ENCODE results near the gene SVBP.

The SVBP gene

GRCh38 chr1:42806593-42806992, 10.6 kb downstream of the SVBP start:
- DNase-seq (ENCODE audit: extremely low read depth in 1 of 2, low read depth in 1 of 2) = no peak

- no peak for DNase-seq (ENCODE audit: extremely low read depth in 1 of 2, low read depth in 1 of 2)
Observed at GRCh38 chr1:42806171-42806570, 11.0 kb downstream of the SVBP start.

- no peak for DNase-seq (ENCODE audit: extremely low read depth in 1 of 2, low read depth in 1 of 2)
Observed at GRCh38 chr1:42801832-42802473, 15.2 kb downstream of the SVBP start.

- no peak for DNase-seq (ENCODE audit: extremely low read depth in 1 of 2, low read depth in 1 of 2)
Observed at GRCh38 chr1:42797979-42798378, 19.2 kb downstream of the SVBP start.

GRCh38 chr1:42797414-42797813, 19.8 kb downstream of the SVBP start:
- DNase-seq (ENCODE audit: extremely low read depth in 1 of 2, low read depth in 1 of 2) = no peak

- no peak for DNase-seq (ENCODE audit: extremely low read depth in 1 of 2, low read depth in 1 of 2)
Observed at GRCh38 chr1:42793824-42794223, 23.4 kb downstream of the SVBP start.

- no peak for DNase-seq (ENCODE audit: extremely low read depth in 1 of 2, low read depth in 1 of 2)
Observed at GRCh38 chr1:42788021-42788420, 29.2 kb downstream of the SVBP start.

- no peak for DNase-seq (ENCODE audit: extremely low read depth in 1 of 2, low read depth in 1 of 2)
Observed at GRCh38 chr1:42786097-42786496, 31.1 kb downstream of the SVBP start.

GRCh38 chr1:42784946-42785693, 32.1 kb downstream of the SVBP start, which contains the start of gene TMEM269:
TSS of gene TMEM269 (plus strand) at chr1:42784991. CDS start at chr1:42789894, 4,903 bp downstream.
- peak in 1 of 2 donors; percentile 26 for DNase-seq (ENCODE audit: extremely low read depth in 1 of 2, low read depth in 1 of 2)

GRCh38 chr1:42784547-42784945, 32.7 kb downstream of the SVBP start:
- no peak for DNase-seq (ENCODE audit: extremely low read depth in 1 of 2, low read depth in 1 of 2)

- DNase-seq (ENCODE audit: extremely low read depth in 1 of 2, low read depth in 1 of 2) = no peak
Observed at GRCh38 chr1:42783092-42783491, 34.1 kb downstream of the SVBP start.

- no peak for DNase-seq (ENCODE audit: extremely low read depth in 1 of 2, low read depth in 1 of 2)
Observed at GRCh38 chr1:42780176-42780575, 37.0 kb downstream of the SVBP start.

GRCh38 chr1:42779725-42780124, 37.5 kb downstream of the SVBP start:
- no peak for DNase-seq (ENCODE audit: extremely low read depth in 1 of 2, low read depth in 1 of 2)

- DNase-seq (ENCODE audit: extremely low read depth in 1 of 2, low read depth in 1 of 2) = no peak
Observed at GRCh38 chr1:42777852-42778251, 39.3 kb downstream of the SVBP start.

GRCh38 chr1:42776502-42776901, 40.7 kb downstream of the SVBP start:
- no peak for DNase-seq (ENCODE audit: extremely low read depth in 1 of 2, low read depth in 1 of 2)

- DNase-seq (ENCODE audit: extremely low read depth in 1 of 2, low read depth in 1 of 2) = no peak
Observed at GRCh38 chr1:42774928-42775526, 42.2 kb downstream of the SVBP start.

GRCh38 chr1:42773420-42773819, 43.8 kb downstream of the SVBP start:
- no peak for DNase-seq (ENCODE audit: extremely low read depth in 1 of 2, low read depth in 1 of 2)

- DNase-seq (ENCODE audit: extremely low read depth in 1 of 2, low read depth in 1 of 2) = no peak
Observed at GRCh38 chr1:42769811-42770210, 47.4 kb downstream of the SVBP start.

GRCh38 chr1:42768172-42768571, 49.0 kb downstream of the SVBP start:
- no peak for DNase-seq (ENCODE audit: extremely low read depth in 1 of 2, low read depth in 1 of 2)

GRCh38 chr1:42767510-42768000, 49.6 kb downstream of the SVBP start:
- no peak for DNase-seq (ENCODE audit: extremely low read depth in 1 of 2, low read depth in 1 of 2)

GRCh38 chr1:42766741-42767509, 50.3 kb downstream of the SVBP start, which contains the start of the genes C1orf50 and P3H1:
TSS of gene C1orf50 (plus strand) at chr1:42767249. CDS start at chr1:42767312, 63 bp downstream.
TSS of gene P3H1 (minus strand) at chr1:42767028. CDS start at chr1:42766971, 57 bp downstream.
- DNase-seq (ENCODE audit: extremely low read depth in 1 of 2, low read depth in 1 of 2) = peak; percentile 97 to 99
